T-helper 1 cell (primary cell): ENCODE measurements around the gene PTPRQ.

Experiments
- DNase-seq, 5 donors: peaks; one replicate each; pipeline ENCODE4 v3.0.0-alpha.2; 2012 to 2020

The PTPRQ gene

GRCh38 chr12:80576641-80577418 is 132.8 kb downstream of the PTPRQ start:
- no peak for DNase-seq

- DNase-seq, result no peak
Measured at GRCh38 chr12:80580254-80580653, 136.2 kb downstream of the PTPRQ start.

GRCh38 chr12:80581783-80582182 is 137.7 kb downstream of the PTPRQ start:
- no peak for DNase-seq

- no peak for DNase-seq
Measured at GRCh38 chr12:80582431-80582830, 138.4 kb downstream of the PTPRQ start.

- DNase-seq, result no peak
Measured at GRCh38 chr12:80589077-80589476, 145.0 kb downstream of the PTPRQ start.

- DNase-seq, result no peak
Measured at GRCh38 chr12:80590085-80590484, 146.1 kb downstream of the PTPRQ start.

GRCh38 chr12:80593766-80594165 is 149.7 kb downstream of the PTPRQ start:
- no peak for DNase-seq

- no peak for DNase-seq
Measured at GRCh38 chr12:80596509-80596908, 152.5 kb downstream of the PTPRQ start.

GRCh38 chr12:80598004-80598606 is 154.1 kb downstream of the PTPRQ start:
- DNase-seq, result no peak

GRCh38 chr12:80602455-80602854 is 158.4 kb downstream of the PTPRQ start:
- DNase-seq, result no peak

GRCh38 chr12:80607361-80608135 is 163.5 kb downstream of the PTPRQ start:
- DNase-seq, result no peak

GRCh38 chr12:80617733-80618132 is 173.7 kb downstream of the PTPRQ start:
- DNase-seq, result no peak

GRCh38 chr12:80620281-80620680 is 176.2 kb downstream of the PTPRQ start:
- no peak for DNase-seq

- no peak for DNase-seq
Measured at GRCh38 chr12:80622271-80622670, 178.2 kb downstream of the PTPRQ start.

GRCh38 chr12:80625051-80625450 is 181.0 kb downstream of the PTPRQ start:
- no peak for DNase-seq

GRCh38 chr12:80625901-80626300 is 181.9 kb downstream of the PTPRQ start:
- no peak for DNase-seq

- DNase-seq, result no peak
Measured at GRCh38 chr12:80627782-80628181, 183.7 kb downstream of the PTPRQ start.

- DNase-seq, result no peak
Measured at GRCh38 chr12:80632835-80633234, 188.8 kb downstream of the PTPRQ start.

GRCh38 chr12:80634903-80635302 is 190.9 kb downstream of the PTPRQ start:
- DNase-seq, result no peak

GRCh38 chr12:80636832-80637231 is 192.8 kb downstream of the PTPRQ start:
- no peak for DNase-seq

- DNase-seq, result no peak
Measured at GRCh38 chr12:80641936-80642335, 197.9 kb downstream of the PTPRQ start.

- no peak for DNase-seq
Measured at GRCh38 chr12:80643961-80644360, 199.9 kb downstream of the PTPRQ start.

GRCh38 chr12:80648881-80649280 is 204.8 kb downstream of the PTPRQ start:
- DNase-seq, result no peak

- DNase-seq, result no peak
Measured at GRCh38 chr12:80655751-80656150, 211.7 kb downstream of the PTPRQ start.
